HepG2 (cell line): ENCODE results near the gene FLYWCH1. TPM values are rescaled to one million over a fixed set of nuclear protein-coding genes. Genes with fewer than 3 reads are reported as not detected.

Experiments used
- DR1 ChIP-seq: sonication (generic); formaldehyde crosslinking; IDR thresholded peaks from 2 replicates; pipeline ENCODE4 v1.8.0; 2021; ENCODE audit warnings: mild to moderate bottlenecking, missing genetic modification reagents, inconsistent platforms
- GZF1 ChIP-seq: sonication (generic); formaldehyde crosslinking; IDR thresholded peaks from 2 replicates; pipeline ENCODE4 v1.5.1; 2020; ENCODE audit warnings: mild to moderate bottlenecking, missing genetic modification reagents
- HCFC1 ChIP-seq: fragments of 150-350 bp; IDR thresholded peaks from 2 replicates; pipeline ENCODE4 v1.6.1; 2014; ENCODE audit warnings: low read depth, low read length
- HNRNPUL1 ChIP-seq: fragments of 200-400 bp; formaldehyde crosslinking; IDR thresholded peaks from 2 replicates; pipeline ENCODE4 v1.6.1; 2017; ENCODE audit warnings: low read depth, mild to moderate bottlenecking, low read length, moderate library complexity
- ISL2 ChIP-seq: sonication (generic); formaldehyde crosslinking; IDR thresholded peaks from 2 replicates; pipeline ENCODE4 v1.5.0; 2020; ENCODE audit warnings: missing genetic modification reagents
- MBD4 ChIP-seq: IDR thresholded peaks from 2 replicates; pipeline ENCODE4 v1.6.1; 2012; ENCODE audit warnings: low read length, inconsistent platforms, borderline replicate concordance
- NFKB2 ChIP-seq: sonication (generic); formaldehyde crosslinking; IDR thresholded peaks from 2 replicates; pipeline ENCODE4 v1.4.0; 2020; ENCODE audit warnings: missing genetic modification reagents, borderline replicate concordance
- PAF1 ChIP-seq: IDR thresholded peaks from 2 replicates; pipeline ENCODE4 v1.6.1; 2016; ENCODE audit warnings: missing genetic modification reagents, missing compliant biosample characterization
- SIN3B ChIP-seq: fragments of 150-350 bp; IDR thresholded peaks from 2 replicates; pipeline ENCODE4 v1.6.1; 2014; ENCODE audit warnings: low read length
- SNRNP70 ChIP-seq: fragments of 200-400 bp; formaldehyde crosslinking; IDR thresholded peaks from 2 replicates; pipeline ENCODE4 v1.6.1; 2017; ENCODE audit warnings: mild to moderate bottlenecking, low read depth, low read length, moderate library complexity
- TBX2 ChIP-seq: sonication (generic); formaldehyde crosslinking; IDR thresholded peaks from 2 replicates; pipeline ENCODE4 v1.5.0; 2020; ENCODE audit warnings: missing genetic modification reagents, mild to moderate bottlenecking, borderline replicate concordance
- TERF1 ChIP-seq: sonication (generic); formaldehyde crosslinking; IDR thresholded peaks from 2 replicates; pipeline ENCODE4 v1.8.0; 2022; ENCODE audit warnings: mild to moderate bottlenecking, missing genetic modification reagents, moderate library complexity
- THAP11 ChIP-seq: IDR thresholded peaks from 2 replicates; pipeline ENCODE4 v1.6.1; 2016; ENCODE audit warnings: missing biosample characterization, missing genetic modification reagents
- ZNF292 ChIP-seq: sonication (generic); formaldehyde crosslinking; IDR thresholded peaks from 2 replicates; pipeline ENCODE4 v1.8.1; 2022; ENCODE audit warnings: mild to moderate bottlenecking, low read depth, missing genetic modification reagents, borderline replicate concordance
- ZNF333 ChIP-seq: sonication (generic); formaldehyde crosslinking; IDR thresholded peaks from 2 replicates; pipeline ENCODE4 v1.4.0; 2020; ENCODE audit warnings: mild to moderate bottlenecking, missing genetic modification reagents, borderline replicate concordance
- ZNF430 ChIP-seq: sonication (generic); formaldehyde crosslinking; IDR thresholded peaks from 2 replicates; pipeline ENCODE4 v1.9.0; 2021; ENCODE audit warnings: mild to moderate bottlenecking, missing genetic modification reagents
- ZNF558 ChIP-seq: sonication (generic); formaldehyde crosslinking; IDR thresholded peaks from 2 replicates; pipeline ENCODE4 v1.9.0; 2022; ENCODE audit warnings: mild to moderate bottlenecking, missing genetic modification reagents, borderline replicate concordance
- ZSCAN20 ChIP-seq: sonication (generic); formaldehyde crosslinking; IDR thresholded peaks from 2 replicates; pipeline ENCODE4 v1.4.0; 2020; ENCODE audit warnings: missing genetic modification reagents, mild to moderate bottlenecking, borderline replicate concordance
- ZSCAN9 ChIP-seq: IDR thresholded peaks from 2 replicates; pipeline ENCODE4 v1.6.1; 2016; ENCODE audit warnings: borderline replicate concordance
- polyA plus RNA-seq, 8 experiments: library from polyadenylated mRNA; depleted of rRNA in 3 of 8; stranded (reverse) in 7 of 8; unstranded in 1 of 8; fragments of >200 nt; fragmentation: Illumina TruSeq in 4 of 8; extraction: Trizol in 4 of 8; gene quantifications; 2 replicates each; pipeline versions ENCODE4 v1.2.1 to v1.2.3, GENCODE V29; 2011 to 2016; ENCODE audit warnings: low read depth in 4 of 8, missing spikeins in 1 of 8, mixed read lengths in 1 of 8; ENCODE audit not compliant: insufficient read depth in 1 of 8
- total RNA-seq, 5 experiments: library from RNA; depleted of rRNA; stranded (reverse); fragments of >200 nt; fragmentation: Illumina TruSeq; extraction: Trizol; gene quantifications; 2 replicates each; pipeline ENCODE4 v1.2.3, GENCODE V29; 2016; ENCODE audit warnings: low read depth in 1 of 5
- TF ChIP-seq, protein P1 (sequence below): sonication (generic); formaldehyde crosslinking; IDR thresholded peaks from 2 replicates; pipeline ENCODE4 v1.4.0; 2020; ENCODE audit warnings: mild to moderate bottlenecking, missing genetic modification reagents
- TF ChIP-seq, protein P2 (sequence below): sonication (generic); formaldehyde crosslinking; IDR thresholded peaks from 2 replicates; pipeline ENCODE4 v1.4.0; 2020; ENCODE audit warnings: mild to moderate bottlenecking, missing genetic modification reagents, borderline replicate concordance
- TF ChIP-seq, protein P3 (sequence below): sonication (generic); formaldehyde crosslinking; IDR thresholded peaks from 2 replicates; pipeline ENCODE4 v1.5.1; 2020; ENCODE audit warnings: missing genetic modification reagents, mild to moderate bottlenecking, borderline replicate concordance

The FLYWCH1 gene
- total and polyA plus RNA-seq, 2 of the 13 experiments (the other 11 are each of a cell fraction or from before 2014, with no cell fraction given), result 7.3 to 12.4 TPM

- TF ChIP-seq, protein P1, sequence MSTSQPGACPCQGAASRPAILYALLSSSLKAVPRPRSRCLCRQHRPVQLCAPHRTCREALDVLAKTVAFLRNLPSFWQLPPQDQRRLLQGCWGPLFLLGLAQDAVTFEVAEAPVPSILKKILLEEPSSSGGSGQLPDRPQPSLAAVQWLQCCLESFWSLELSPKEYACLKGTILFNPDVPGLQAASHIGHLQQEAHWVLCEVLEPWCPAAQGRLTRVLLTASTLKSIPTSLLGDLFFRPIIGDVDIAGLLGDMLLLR, result no peak
- TF ChIP-seq ZNF558 (CRISPR knock-in tag), result no peak
- TF ChIP-seq TBX2 (CRISPR knock-in tag), result no peak
- TF ChIP-seq, protein P2, sequence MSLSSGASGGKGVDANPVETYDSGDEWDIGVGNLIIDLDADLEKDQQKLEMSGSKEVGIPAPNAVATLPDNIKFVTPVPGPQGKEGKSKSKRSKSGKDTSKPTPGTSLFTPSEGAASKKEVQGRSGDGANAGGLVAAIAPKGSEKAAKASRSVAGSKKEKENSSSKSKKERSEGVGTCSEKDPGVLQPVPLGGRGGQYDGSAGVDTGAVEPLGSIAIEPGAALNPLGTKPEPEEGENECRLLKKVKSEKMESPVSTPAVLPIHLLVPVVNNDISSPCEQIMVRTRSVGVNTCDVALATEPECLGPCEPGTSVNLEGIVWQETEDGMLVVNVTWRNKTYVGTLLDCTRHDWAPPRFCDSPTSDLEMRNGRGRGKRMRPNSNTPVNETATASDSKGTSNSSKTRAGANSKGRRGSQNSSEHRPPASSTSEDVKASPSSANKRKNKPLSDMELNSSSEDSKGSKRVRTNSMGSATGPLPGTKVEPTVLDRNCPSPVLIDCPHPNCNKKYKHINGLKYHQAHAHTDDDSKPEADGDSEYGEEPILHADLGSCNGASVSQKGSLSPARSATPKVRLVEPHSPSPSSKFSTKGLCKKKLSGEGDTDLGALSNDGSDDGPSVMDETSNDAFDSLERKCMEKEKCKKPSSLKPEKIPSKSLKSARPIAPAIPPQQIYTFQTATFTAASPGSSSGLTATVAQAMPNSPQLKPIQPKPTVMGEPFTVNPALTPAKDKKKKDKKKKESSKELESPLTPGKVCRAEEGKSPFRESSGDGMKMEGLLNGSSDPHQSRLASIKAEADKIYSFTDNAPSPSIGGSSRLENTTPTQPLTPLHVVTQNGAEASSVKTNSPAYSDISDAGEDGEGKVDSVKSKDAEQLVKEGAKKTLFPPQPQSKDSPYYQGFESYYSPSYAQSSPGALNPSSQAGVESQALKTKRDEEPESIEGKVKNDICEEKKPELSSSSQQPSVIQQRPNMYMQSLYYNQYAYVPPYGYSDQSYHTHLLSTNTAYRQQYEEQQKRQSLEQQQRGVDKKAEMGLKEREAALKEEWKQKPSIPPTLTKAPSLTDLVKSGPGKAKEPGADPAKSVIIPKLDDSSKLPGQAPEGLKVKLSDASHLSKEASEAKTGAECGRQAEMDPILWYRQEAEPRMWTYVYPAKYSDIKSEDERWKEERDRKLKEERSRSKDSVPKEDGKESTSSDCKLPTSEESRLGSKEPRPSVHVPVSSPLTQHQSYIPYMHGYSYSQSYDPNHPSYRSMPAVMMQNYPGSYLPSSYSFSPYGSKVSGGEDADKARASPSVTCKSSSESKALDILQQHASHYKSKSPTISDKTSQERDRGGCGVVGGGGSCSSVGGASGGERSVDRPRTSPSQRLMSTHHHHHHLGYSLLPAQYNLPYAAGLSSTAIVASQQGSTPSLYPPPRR (CRISPR knock-in tag), result no peak
- no peak for TF ChIP-seq PAF1
- no peak for TF ChIP-seq ZSCAN20
- no peak for TF ChIP-seq ZNF292 (CRISPR knock-in tag)
- no peak for TF ChIP-seq ZSCAN9 (CRISPR knock-in tag)
- no peak for TF ChIP-seq ISL2 (CRISPR knock-in tag)
- no peak for TF ChIP-seq HNRNPUL1
- TF ChIP-seq MBD4, result no peak
- TF ChIP-seq ZNF430 (CRISPR knock-in tag), result no peak
- no peak for TF ChIP-seq GZF1
- TF ChIP-seq SNRNP70, result no peak
- TF ChIP-seq, protein P3, sequence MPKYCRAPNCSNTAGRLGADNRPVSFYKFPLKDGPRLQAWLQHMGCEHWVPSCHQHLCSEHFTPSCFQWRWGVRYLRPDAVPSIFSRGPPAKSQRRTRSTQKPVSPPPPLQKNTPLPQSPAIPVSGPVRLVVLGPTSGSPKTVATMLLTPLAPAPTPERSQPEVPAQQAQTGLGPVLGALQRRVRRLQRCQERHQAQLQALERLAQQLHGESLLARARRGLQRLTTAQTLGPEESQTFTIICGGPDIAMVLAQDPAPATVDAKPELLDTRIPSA (CRISPR knock-in tag), result no peak
- TF ChIP-seq SIN3B, result no peak
- peak; percentile 40; the same call in 1 of the 2 replicates for TF ChIP-seq NFKB2 (CRISPR knock-in tag)
- TF ChIP-seq DR1 (CRISPR knock-in tag), result no peak
- no peak for TF ChIP-seq TERF1 (CRISPR knock-in tag)
- TF ChIP-seq THAP11 (CRISPR knock-in tag), result peak; percentile 36; the same call in 1 of the 2 replicates
- peak; percentile 45; the same call in 1 of the 2 replicates for TF ChIP-seq ZNF333 (CRISPR knock-in tag)
- TF ChIP-seq HCFC1, result no peak
Observed at GRCh38 chr16:2983706-2984136, 72.0 kb downstream of the FLYWCH1 start (continued).
